GM19372 (cell line): ENCODE measurements around the gene ASB8.
"Not testable (repeated sequence)": the region's sequence is repeated elsewhere in the genome, so short reads cannot be mapped to it uniquely, and the experiment has no call there.

Source experiments
- ATAC-seq: cut with Tn5 transposase; IDR thresholded peaks from one replicate; pipeline ENCODE4 v1.9.1; 2021; ENCODE audit warnings: mild to moderate bottlenecking, low read depth, moderate library complexity; ENCODE audit not compliant: unreplicated experiment

ASB8 gene

DNA sequence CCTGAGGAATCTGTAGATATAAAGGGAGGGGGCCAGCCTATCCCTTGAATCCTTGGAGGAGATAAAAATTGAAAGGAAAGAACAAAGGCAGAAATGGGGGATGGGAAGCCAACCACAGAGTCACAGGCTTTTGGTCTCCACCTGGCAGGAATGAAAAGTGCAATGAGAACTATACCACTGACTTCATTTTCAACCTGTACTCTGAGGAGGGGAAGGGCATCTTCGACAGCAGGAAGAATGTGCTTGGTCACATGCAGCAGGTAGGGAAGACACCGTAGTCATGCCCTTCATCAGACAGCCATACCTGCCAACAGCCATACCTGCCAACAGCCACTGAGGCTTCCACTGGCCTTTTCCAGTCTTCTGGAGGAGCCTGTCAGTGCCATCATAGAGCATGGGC is 13.4 kb downstream of the ASB8 start:
- ATAC-seq: no peak

DNA sequence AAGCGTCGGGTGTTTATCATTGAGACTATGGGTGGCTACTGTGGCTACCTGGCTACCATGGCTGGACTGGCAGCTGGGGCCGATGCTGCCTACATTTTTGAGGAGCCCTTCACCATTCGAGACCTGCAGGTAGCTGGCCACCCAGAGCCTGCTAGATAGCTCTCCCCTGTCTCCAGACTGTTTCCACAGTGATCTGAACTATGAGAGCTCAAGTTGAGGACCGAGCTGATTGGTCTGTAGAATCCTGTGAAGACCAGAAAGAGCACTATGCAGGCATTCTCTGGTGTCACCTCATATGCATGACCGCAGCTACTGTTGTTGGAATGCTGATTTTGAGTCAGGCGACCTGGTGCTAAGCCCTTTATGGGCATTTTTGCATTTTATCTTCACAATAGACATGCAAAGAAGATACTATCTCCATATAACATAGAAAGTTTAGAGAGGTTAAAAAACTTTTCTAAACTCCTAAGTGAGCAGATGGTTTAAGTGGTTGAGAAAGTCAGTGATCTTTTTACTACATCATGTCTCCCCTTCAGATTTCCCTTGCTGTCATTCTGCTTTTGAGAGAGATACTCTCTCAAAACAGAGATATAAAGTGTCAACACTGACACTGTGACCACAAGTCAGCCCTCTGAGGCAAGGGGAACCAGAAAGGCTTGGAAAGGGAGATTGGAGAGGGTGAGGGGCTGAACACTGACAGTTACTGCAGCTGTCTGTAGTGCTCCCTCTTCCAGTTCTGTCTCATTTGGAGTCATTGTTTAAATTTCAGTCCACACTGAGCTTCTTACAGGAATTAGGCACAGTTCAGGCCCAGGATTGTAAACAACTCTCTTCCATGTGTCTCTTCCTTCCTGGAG is 14.3 kb downstream of the ASB8 start:
- ATAC-seq: no peak

DNA sequence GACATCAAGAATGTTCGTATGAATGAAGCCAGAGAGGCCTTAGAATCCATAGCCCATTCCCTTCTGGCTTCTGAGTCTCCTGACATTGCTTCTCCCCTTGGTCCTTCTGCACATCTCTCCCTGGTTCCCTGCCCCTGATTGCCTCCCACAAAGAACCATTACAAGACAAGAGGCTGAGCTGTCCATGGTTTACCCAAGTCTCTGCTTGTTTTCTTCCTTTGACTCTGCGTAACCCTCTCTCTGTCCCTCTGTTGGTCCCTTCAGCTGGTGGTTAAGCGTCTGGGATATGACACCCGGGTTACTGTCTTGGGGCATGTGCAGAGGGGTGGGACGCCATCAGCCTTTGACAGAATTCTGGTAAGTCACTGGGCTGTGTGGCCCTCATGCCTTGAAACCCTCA is 22.3 kb downstream of the ASB8 start:
- no peak for ATAC-seq

DNA sequence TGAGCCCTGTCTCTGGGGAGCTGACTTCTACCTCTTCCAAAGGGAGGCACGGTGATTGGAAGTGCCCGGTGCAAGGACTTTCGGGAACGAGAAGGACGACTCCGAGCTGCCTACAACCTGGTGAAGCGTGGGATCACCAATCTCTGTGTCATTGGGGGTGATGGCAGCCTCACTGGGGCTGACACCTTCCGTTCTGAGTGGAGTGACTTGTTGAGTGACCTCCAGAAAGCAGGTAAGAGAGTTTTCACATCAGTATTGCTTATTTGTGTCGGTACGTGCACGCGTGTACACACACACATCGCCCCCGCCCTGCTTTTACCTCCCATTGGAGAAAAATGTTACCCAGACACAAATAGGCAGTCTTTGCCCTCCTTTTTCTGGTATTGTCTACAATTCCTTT is 24.5 kb downstream of the ASB8 start:
- ATAC-seq: no peak

DNA sequence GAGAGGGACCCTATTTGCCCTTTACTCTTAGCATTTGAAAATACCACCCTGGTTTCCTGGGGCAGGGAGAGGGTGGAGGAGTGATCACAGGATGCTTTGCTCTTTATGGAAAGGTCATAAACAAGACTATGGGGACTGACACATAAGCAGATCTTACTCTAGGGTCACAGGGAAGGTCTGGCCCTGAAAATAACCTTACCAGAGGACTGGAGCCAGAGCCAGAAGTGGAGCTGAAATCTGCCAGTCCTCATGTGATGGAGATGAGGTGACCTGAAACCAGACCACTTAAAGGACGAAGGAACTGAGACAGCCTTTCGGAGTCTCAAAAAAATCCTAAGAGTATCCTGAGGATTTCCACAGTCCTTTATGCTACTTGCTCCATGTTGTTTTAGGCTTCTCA is 25.8 kb downstream of the ASB8 start:
- no peak for ATAC-seq

DNA sequence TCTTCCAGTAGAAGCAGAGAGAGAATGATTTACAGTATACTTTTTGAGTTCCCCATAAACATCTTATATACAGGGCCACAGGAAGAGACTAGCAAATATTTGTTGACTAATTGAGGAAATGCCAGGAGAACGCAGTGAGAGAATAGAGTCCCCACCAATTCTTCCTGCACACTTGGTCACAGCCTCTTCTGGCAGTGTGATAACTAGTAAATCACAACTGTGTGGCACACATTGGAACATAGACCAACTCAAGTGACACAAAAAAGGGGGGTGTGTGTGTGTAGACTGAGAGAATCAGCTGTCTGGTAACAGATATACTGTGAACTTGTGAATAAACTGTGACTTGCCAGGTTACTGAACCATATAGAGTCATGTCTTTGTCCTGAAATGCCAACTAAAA is 27.9 kb downstream of the ASB8 start:
- ATAC-seq: no peak

DNA sequence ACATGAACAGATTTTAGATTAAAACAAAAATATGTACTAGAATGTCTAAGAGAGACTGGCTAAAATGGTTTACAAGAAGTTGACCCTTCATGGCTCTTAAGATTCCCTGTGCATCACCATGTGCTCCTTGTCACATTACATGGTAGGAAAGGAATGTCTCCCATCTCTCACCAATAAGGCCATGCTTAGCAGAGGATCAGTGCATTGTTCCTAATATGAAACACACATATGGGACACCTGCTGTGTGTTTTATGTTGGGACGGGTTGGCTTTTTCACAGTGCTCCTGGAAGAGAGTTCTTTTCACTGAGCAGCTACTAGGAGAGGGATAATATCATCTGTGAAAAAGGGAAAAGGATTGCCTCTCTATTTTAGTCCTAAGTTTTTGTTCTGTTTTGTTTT is 28.5 kb downstream of the ASB8 start:
- ATAC-seq: no peak

DNA sequence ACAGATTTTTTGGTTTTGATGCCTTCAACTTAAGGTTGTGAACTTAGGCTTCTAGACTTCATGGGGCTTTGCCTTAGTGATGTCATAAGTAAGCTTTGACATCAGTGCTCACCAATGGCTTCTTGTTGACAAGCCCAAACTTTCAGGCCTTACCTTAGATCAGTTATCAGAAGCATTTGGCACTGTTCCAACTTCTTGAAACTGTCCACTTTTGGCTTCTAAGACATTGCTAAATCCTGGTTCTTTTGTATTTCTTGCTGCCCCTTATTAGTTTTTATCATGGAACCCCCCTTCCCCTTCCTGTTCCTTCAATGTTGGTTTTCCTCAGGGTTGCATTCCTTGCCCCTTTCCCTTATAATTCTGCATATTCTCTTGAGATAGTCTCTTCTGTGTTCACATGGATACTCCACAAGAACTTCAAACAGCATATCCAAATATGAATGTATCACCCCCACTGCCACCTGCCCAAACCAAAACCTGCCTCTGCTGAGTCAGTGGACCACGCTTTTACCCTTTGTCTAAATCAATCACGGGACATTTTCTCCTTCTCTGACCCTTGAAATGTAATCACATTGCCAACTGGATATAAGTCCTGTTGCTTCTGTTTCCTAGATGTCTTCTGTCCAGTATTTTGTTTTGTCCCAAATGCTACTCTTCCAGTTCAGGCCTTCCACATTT is 30.2 kb downstream of the ASB8 start:
- no peak for ATAC-seq

DNA sequence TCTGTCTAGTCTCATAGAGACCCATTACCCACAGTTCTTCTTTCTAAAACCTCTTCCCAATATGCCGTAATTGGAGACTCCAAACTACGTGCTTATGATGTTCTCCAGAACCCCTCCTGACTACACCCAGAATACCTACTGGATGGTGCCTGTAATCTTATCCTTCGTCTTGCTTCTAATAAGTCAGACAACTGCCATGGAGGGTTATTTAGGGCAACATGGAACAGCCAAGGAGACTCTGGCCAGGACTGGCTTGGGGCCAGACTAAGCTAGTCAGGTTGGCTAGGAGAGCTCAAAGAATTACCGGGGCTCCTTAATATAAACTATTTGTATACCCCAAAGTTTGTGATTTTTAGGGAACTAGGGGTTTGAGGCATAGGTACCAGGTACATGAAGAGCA is 31.3 kb downstream of the ASB8 start:
- no peak for ATAC-seq

DNA sequence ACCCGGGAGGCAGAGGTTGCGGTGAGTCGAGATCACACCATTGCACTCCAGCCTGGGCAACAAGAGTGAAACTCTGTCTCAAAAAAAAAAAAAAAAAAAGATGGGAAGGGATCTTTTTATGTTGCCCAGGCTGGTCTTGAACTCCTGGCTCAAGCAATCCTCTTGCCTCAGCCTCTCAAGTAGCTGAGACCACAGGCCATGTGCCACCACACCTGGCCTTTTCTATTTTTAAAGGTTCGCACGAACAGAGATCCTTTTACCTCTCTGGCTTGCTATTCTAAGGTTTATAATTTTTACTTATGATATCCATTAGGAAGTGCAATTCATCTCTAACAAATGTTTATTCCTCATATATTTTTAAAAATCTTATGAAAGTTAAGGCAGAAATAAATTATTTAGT is 31.8 kb downstream of the ASB8 start:
- not testable (repeated sequence) for ATAC-seq

DNA sequence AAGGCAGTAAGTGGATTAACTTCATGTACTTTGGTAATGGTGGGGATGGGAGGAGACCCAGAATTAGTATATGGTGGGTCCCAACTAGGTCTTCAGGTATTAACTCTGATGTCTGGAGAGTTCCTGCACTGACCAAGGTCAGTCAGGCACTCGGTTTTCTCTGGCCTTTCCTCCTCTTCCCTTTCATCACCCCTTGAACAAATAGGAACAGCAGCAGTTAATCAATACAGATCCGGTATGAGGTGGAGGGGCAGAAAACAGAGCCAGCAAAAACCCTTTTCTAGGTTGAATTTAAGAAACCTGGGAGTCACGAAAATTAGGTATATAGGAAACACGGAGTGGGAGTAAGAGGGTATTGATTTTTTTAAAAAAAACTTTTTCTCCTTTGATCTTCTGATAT is 34.1 kb downstream of the ASB8 start:
- ATAC-seq: no peak

DNA sequence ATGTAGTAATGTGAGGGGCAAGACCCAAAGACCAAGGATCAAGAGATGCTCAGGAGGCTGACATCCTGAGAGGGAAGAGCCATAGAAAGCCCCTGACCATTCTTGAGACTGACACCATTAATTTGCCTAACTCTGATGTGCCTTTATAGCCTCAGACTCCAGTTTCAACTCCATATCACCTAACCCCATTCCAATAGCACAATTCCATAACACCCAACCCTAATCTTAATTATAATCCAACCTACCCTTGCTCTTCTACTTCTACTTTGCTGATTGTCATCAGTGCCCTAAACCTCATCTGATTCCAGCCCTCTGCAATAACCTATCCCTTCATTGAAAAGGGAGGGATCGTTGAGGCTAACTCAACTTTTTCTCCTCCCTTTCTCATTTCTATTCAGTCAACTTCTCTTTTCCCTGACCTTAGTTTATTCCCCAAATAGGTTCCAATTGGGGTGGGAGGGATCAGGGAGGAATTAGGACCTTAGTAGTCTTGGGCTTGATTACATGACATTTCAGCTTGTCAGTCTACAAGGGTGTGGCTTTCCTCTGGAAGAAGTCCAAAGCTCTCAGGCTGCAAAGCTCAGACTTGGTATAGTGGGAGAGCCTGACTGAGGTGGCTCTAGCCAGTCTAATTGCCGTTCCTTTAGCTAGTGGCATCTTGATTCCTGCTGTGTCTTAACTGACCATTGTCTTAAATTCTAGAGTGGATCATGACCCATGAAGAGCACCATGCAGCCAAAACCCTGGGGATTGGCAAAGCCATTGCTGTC is 35.1 kb downstream of the ASB8 start:
- ATAC-seq: no peak

DNA sequence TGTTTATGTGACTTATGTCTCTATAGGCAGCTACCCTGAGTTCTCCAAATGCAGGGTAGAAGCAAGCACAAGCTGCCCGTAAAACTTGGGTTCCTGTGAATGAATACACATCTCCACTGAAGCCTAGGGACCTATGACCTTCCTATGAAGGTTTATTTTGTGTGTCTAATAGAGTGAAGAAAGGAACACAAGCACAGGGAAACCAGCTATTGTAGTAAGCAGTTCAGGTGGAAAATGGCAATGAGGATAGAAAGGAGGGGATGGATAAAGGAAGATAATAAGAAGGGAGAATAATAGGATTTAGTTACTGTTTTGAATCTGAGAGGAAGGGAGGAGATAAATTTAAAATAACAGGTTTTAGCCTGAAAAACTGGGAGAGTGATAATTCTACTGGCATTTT is 35.8 kb downstream of the ASB8 start:
- ATAC-seq: no peak

DNA sequence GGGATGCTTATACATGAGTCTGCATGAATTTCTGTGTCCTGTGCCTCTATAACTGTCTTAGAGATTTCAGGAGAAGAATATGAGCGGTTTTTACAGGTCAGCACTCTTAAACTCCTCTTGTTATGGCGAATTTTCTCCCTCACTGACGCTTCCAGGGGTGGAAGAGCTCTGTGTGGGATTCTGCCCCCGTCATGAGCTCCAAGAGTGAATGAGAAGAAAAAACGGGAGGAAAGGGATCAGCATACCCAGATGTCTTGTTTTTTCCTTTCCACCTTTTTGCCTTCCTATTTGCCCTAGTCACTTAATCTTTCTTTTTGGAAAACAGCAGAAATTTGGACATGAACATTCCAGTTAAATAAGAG is 37.5 kb downstream of the ASB8 start:
- ATAC-seq: no peak

DNA sequence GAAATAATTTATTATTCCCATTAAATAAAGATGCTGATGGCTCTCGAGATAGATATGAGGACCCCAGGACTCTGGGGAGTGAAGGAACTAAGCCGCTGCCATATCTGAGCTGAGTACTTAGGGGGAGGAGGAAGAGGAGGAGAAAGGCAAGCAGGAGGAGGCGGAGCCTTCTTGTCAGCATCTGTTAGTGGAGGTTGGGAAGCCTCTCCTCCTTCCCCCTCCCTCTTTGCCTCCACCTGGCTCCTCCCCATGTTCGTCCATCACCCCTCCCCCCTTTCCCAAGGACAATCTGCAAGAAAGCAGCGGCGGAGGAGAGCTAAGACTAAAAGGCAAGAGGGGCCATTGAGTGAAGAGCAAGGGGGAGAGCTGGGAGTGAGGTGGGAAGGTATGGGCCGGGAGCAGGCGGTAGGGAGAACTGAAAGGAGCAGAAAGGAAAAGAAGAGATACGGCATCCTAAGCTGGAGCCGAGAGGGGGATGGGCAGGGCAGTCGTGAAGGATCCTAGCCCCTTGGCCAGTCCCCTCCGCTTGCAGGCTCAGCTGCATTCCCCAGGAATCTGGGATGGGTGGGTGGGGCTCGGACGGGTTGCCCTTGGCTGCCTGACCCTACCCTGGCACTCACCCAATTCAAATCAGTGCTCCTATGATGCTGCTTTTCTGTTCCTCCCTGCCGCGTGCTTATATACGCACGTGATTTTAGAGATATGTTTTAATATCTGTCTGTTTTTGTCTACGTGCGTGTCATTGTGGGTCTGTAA is 38.1 kb downstream of the ASB8 start, which contains the start of gene PFKM:
Gene PFKM, plus strand, starts transcription at position 287 of the 756 bp plus-strand sequence. CDS start 3,411 bp downstream, outside the sequence.
- peak; percentile 100 for ATAC-seq

DNA sequence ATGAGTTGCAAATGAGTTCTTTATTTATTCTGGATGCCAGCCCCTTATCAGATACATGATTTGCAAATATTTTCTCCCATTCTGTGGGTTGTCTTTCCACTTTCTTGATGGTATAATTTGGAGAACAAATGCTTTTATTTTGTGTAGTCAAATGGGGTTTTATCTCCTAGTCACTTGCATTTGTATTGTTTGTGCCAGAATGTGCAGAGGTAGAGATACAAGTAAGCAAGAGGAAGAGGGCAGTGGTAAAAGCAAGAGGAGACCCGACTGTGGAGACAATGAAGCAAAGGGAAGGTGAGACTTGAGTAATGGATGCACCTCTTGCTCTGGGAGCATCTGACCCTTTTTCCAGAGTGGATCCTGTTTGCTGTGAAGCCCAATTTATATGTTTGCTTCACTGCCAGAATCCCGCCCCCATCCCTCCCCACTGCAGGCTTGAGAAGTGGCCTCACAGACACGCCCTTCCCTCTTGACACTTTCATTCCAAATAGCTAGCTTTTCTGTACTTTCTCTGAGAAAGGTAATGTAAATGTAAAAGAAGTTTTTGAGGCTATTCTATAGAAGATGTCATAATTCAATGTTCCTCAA is 38.9 kb downstream of the ASB8 start:
- no peak for ATAC-seq

DNA sequence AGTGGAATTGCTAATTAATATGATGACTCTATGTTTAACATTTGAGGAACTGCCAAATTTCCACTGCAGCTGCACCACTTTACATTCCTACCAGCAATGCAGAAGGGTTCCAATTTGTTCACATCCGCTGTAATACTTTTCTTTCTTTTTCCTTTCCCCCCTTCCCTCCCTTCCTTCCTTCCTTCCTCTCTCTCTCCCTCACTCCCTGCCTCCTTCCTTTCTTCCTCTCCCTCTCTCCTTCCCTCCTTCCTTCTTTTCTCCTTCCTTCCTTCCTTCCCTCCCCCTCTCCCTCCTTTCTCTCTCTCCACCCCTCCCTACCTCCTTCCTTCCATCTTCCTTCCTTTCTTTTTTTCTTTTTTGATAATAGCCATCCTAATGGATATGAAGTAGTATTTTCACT is 41.4 kb downstream of the ASB8 start:
- no peak for ATAC-seq

DNA sequence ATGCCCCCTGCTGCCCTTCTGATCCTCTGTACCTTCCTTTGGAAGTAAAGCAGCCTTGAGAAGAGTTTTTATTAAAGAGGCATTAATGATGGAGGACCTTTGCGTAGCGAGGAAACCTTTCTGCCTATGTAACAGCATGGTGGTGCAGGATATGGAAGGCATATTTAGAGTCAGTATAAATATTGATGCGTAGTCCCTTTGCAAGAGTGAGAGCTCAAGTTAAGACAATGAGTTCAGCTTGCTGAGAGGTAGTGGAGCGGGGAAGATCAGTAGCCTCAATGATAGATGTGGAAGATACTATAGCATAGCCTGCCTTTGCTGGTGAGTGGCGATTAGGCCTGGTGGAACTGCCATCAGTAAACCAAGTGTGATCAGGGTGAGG is 46.0 kb downstream of the ASB8 start:
- not testable (repeated sequence) for ATAC-seq

DNA sequence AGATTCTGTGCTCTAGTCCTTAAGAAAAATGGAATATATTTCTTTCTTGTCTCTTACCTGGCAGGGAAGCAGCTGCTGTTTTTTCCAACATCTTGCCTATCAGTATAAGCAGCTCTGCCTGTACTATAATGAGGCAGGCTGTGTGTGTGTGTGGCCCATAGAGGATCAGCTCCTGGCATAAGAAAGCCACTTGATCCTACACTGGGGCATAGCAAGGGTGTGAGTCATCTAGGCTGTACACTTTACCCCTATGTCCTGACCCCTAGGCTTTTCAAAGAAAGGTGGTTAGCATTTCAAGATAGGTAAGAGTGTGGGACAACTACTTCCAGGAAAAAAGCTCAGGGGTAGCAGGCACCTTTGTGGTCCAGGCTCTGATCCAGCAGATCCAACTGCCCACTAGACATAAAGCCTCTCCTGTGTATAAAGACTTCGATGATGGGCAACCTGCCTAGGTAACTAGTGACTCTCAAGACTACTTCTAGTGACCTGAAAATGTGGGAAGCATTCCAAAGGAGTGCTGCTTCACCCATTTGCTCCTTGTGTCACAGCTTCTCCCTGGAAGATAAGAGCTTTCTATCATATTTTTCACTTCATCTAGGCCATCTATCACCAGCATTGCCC is 46.5 kb downstream of the ASB8 start:
- no peak for ATAC-seq

DNA sequence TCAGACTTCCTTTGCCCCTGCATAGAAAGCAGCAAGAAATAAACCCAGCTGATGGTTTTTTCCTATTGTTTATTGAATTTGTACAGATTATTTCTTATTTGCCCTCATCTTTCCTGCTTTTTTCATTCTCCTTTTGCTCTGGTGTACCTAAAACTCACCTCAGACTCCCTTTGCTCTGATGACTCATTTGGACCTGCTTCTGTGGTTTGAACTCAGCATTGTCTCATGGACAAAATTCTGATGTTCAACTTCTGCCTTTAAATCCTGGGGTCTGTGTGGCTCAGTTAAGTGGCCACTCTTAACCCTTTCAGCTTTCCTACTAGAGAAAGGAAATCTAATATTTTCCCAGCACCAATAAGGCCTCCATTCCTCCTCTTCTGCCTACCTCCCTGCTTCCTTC is 47.9 kb downstream of the ASB8 start:
- no peak for ATAC-seq
